ENCODE data around the gene TBCD.

The TBCD gene

GRCh38 chr17:82909322-82909904, 157.5 kb downstream of the TBCD start:
- DNase-seq = no peak

DNA sequence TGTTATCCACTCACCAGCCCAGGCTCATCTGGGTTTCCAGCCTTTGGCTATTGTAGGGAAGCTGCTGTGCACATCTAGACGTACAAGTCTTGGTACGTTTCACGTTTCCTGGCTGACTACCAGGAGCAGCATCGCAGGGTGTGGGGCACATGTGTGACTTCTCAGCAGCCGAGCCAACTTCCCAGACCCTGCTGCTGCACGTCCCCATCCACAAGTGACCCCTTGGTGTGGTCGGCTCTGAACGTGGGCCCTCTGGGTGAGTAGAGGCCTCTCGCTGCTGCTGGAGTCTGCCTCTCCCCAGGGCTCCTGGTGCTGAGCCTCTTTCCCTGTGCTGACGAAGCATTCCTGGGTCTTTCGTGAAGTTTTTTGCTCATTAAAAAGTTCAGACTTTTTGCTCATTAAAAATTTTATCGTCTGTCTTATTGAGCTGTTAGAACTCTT, 158.2 kb downstream of the TBCD start:
- DNase-seq = no peak

DNA sequence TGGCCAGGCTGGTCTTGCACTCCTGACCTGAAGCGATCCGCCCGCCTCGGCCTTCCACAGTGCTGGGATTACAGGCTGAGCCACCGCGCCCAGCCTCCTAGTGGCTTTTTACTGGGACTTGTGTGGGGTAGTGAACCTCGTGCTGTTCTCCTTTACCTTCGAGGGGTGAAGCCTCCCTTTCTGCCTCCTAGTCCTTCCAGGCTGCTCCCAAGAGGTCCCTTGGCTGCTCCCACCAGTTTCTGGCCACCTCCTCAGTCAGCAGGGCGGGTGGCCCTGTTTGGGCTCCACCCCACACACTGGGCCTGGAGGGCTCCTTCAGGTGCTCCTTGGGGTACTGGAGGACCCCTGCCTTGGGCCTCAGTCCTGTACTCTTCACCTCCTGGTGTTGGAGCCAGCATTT, 158.9 kb downstream of the TBCD start:
- no peak for DNase-seq

DNA sequence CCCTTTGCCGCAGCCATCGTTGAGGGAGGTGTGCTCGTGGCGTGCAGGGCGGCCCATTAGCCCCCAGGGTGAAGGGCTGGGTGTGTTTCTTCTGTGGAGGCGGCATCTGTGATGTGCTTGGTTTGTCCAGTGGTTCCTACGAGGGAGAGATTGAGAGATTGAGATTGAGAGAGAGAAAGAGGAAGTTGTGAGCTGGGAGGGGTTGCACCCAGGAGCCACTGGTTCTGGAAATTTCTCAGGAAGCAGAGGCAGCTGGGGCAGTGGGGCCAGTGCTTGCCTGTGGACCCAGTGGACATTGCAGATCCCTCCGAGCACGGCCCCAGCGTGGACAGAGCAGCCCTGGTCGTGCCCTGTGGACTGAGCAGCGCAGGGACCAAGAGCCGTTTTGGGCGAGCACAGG, 160.0 kb downstream of the TBCD start:
- DNase-seq = no peak

DNA sequence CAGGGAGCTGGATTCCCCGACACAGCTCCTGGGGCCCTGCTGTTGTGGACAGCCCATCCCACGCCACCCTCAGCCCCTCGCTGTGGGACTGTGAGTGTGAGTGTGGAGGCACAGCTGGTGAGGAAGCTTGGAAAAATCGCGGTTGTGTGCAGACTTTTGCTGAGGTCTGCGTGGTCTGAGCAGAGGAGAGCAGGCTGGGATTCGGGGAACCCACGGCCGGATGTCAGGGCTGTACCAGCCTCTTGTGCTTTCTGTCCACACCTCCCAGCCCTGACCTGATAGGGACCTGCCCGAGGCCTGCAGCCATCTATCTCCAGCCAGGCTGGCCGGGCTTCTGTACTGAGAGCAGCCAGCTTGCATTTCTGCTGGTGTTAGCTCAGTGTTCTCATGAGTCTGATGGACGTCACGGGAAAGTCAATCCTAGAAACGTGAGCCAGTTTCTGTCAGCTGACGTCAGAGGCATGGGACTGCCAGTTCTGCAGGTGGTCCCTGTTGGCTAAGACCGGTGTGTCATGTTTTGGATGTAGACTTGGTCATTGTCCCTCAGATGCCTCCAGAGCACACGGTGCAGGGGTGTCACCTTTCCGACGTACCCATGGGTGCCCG, 160.7 kb downstream of the TBCD start:
- no peak for DNase-seq

DNA sequence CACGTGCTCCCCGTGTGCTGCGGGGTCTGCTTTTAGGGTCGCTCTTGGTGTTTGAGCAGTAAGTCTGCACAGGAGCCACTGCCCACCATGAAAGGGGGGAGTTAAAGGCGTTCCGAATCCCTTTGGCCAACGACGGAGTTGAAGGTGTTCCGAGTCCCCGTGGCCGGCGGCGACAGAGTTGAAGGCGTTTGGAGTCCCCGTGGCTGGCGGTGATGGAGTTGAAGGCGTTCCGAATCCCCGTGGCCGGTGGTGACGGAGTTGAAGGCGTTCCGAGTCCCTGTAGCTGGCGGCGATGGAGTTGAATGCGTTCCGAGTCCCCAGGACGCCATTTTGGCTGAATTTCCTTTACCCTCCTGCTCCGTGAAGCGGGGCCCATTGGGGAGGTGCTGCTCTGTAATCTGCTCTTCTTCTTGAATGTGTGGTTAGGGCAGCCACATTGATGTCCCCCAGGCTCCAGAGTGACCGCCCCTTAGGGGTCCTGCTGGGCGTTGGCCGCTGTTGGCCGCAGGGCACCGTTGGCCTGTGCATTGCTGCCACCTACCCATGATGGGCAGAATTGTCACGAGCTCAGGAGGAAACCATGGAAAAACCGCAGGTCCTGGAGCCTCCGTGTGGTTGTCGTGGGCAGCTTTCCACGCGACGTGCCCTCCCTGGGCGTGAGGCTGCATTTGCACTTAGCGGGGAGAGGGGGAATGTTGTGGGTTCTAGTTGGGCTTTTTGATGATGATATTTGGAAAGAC, 161.6 kb downstream of the TBCD start:
- no peak for DNase-seq

GRCh38 chr17:82914375-82914774, 162.5 kb downstream of the TBCD start:
- DNase-seq = no peak

DNA sequence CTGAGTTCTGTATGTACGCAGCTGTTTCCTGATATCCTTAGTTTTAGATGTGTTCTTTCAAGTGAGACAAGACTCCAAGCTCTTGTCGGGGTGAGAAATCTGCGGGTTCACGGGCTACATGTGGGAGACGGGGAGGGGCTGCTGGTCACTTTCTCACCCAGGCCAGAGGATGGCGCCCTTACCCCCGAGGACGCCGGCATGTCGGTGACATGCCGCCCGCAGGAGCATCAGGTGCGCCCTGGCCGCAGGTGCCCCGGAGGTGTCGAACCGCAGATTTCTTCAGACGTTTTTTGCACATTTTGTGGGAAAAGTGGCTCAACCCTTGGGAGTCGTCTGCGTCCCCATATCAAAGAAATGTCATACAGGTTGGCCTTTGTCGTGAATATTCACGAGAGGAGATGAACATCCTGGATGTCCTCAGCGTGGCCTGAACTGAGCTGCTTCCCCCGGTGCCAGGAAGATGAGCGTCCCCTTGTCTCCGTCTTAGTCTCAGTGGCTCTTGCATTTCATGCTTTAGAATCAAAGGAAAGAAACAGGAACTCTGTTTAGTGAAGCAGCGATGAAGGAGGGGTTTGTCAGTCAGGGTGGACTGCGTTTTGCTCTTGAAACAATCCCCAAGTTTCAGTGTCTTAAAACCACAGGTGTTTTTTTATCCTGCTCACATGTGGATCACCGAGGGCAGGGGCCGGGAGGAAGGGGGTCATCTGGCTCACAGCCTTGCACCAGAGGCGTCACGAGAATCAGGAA, 163.3 kb downstream of the TBCD start:
- DNase-seq = no peak

GRCh38 chr17:82915757-82916027, 163.8 kb downstream of the TBCD start:
- no peak for DNase-seq

- no peak for DNase-seq
Observed at GRCh38 chr17:82917699-82918345, 166.0 kb downstream of the TBCD start.

DNA sequence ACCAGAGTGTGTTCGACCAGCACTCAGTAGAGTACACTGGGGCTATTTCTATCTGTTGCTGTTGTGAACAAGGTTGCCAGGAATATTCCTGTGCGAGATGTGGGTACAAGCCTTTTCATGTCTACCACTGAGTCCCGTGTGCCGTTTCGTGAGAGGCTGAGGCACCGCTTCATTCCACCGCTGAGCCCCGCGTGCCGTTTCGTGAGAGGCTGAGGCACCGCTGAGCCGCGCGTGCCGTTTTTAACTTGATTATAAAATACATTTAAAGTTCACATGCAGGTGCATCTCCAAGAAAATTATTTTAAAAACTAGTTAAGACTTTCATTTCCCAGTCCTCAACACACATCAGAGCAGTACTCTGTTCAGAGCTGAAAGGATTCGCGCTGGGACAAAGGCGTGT, 166.6 kb downstream of the TBCD start:
- no peak for DNase-seq

DNA sequence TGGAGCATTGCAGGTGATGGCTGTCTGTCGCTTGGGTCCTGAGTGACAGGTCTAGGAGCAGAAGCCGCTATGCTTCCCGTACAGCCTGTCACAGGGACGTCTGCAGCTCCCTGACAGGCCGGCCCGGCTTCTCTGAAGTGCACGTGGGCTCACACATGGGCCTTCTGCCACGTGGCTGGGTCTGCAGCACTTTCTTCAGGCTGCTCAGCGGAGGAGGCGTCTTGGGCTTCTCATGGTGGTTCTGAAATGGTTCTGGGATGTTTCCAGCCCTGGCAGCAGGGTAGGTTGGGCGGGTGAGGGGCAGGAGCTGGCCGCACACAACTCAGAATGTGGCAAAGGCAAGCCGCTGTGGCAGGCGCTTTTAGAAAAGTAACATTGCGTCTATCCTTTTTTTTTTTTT, 168.3 kb downstream of the TBCD start:
- no peak for DNase-seq

GRCh38 chr17:82920715-82921114, 168.8 kb downstream of the TBCD start:
- no peak for DNase-seq

DNA sequence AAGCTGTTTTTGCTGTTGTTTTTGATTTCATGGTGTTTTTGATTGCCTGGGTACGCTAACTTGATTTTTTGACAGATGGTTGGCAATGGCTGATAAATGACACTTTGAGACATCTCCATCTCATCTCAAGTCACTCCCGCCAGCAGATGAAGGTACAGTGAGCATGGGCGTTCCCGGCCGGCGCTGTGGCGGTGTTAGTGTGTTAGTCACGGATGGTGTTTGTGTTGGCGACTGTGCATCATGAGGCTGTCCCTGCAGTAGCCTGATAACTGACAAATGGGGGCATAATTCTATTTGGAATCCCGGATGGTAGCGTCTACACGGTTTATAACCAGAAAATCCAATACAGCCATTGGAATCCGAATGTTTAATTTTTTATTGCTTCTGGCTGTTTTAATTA, 169.6 kb downstream of the TBCD start:
- no peak for DNase-seq

DNA sequence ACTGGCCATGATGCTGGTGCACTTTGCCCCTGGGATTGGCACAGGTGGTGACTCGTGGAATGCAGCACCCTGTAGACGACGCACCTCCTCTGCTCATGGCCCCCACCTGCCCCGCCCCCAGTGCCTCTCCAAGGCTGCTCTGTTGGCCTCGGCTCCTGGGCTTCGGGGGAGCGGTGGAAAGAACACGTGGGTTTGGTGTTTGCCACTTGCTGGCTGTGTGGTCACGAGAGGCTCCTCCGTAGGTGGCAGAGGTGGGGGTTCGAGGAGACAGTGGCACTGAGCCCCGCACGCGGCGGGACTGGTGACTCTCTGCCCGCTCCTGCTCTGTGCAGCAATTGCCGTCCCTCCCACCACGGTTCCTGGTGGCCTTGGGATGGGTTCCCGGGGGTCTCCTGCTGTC, 170.8 kb downstream of the TBCD start:
- DNase-seq = no peak

DNA sequence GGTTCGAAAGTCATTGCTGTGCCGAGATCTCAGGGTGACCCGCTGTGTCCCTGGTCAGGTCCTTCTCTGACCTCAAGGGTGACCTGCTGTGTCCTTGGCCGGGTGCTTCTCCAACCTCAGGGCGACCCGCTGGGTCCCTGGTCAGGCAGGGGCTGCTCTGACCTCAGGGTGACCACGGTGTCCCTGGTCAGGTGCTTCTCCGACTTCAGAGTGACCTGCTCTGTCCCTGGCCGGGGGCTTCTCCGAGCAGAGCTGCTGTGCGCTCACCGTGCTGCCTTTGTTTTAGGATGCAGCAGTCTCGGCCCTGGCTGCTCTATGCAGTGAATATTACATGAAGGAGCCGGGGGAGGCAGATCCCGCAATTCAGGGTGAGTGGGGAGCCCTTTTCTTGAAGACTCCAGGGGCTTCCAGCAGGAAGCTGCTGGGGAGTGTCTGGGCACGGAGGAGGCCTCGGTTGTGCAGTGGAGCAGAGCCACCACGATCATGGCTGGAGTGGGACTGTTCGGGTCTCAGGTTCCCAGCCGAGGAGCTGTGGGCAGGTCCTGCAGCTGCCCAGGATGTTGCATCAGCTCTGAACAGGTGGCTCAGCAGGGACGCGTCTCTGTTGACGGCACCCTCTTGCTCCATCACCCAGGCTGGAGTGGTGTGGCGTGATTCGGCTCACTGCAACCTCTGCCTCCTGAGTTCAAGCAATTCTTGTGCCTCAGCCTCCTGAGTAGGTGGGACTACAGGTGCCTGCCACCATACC, 171.7 kb downstream of the TBCD start:
- no peak for DNase-seq

GRCh38 chr17:82924214-82924613, 172.3 kb downstream of the TBCD start:
- DNase-seq = no peak

DNA sequence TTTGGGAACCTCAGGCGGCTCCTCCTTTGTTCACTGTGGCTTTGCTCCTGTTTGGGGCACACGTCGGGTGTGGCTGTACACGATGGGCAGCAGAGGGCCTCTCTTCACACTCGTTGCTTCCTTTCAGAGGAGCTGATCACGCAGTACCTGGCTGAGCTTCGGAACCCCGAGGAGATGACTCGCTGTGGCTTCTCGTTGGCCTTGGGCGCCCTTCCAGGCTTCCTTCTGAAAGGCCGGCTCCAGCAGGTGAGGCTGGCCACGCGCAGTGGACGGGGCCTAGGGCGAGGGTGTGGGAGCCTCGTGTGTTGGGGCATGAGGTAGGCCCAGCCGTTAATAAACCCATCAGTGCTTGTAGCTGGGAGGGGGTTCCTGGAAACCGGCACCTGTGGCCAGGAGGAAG, 172.9 kb downstream of the TBCD start:
- DNase-seq = no peak

DNA sequence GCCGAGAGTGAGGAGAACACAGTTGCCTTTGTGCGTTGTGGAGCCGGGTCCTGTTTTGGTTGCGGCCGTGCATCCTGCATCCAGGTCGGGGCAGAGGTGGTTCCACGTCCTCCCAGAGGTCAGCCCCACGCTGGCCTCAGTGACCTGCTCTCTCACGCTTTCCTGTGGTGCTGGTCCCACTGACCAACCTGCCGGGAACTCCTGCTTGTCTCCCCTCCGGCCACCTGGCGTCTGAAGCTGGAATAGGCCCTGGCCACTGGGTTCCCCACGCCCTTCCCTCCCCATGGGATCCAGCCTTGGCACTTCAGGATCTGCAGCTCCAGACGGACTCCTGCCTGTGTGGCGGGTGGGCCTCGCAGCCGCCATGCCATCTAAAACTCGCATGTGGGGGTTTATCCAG, 173.5 kb downstream of the TBCD start:
- DNase-seq = no peak

DNA sequence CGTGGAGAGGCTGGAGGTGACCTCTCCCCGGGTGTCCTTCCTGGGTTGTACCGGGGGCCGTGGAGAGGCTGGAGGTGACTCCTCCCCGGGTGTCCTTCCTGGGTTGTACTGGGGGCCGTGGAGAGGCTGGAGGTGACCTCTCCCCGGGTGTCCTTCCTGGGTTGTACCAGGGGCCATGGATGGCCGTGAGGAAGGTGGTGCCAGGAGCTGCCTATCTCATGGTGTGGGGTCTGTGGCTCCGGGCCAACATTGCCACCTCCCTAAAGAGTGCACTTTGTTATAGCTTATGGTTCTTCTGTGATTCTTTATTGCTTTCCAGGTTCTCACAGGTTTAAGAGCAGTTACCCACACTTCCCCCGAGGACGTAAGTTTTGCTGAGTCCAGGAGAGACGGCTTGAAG, 174.2 kb downstream of the TBCD start:
- DNase-seq = no peak

DNA sequence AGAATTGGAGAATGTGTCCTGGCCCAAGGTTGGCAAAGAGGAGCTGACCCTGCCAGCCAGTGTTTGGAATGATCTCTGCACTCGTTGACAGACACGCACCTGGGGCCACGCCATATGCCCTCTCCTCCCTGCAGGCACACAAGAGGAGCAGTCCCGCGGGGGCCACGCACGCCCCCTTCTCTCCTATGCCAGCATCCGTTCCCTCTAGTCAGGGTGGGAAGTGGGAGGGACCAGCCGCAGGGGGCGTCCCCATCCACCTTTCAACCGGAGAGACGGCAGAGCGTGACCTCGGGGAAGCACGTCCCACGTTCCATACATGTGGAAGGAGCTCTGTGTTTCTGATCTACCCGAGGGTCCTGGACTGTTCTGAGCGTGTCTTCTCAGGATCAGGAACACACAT, 174.9 kb downstream of the TBCD start:
- DNase-seq = no peak

DNA sequence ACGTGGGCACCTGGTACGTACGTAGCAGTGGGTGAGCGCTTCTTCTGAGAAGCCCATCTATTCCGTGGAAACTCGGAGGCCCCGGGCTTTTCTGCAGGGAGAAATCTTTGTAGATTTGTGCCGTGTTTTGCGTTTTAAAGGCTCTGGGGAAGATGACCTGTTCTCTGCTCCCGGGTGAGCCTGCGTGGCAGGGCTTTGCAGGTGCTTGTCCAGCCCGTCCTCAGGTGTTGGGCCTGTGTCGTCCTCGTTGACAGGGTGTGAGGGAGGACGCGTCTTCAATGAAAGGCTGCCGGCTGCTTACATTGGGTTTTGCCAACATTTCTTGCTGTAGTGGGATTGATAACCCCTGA, 175.4 kb downstream of the TBCD start:
- DNase-seq = no peak
